Progenitor cell of endocrine pancreas (in vitro differentiated cells): Measurements from ENCODE around the gene FUT3. TPM values are rescaled to one million over a fixed set of nuclear protein-coding genes. Genes with fewer than 3 reads are reported as not detected.

Source experiments
- DNase-seq: peaks from one replicate; pipeline ENCODE4 v3.0.0; 2021; ENCODE audit warnings: low spot score; ENCODE audit not compliant: unreplicated experiment
- H3K27ac Mint-ChIP-seq: 2 replicates; pipeline ENCODE4 v1.8.0; 2021; ENCODE audit warnings: mild to moderate bottlenecking, moderate library complexity, mixed read lengths
- H3K27me3 Mint-ChIP-seq: 2 replicates; pipeline ENCODE4 v1.8.0; 2021; ENCODE audit warnings: mixed read lengths
- H3K36me3 Mint-ChIP-seq: 2 replicates; pipeline ENCODE4 v1.8.0; 2022; ENCODE audit warnings: mixed read lengths; ENCODE audit not compliant: insufficient read depth
- H3K4me1 Mint-ChIP-seq: 2 replicates; pipeline ENCODE4 v1.8.0; 2021; ENCODE audit warnings: low read depth, mixed read lengths
- H3K4me3 Mint-ChIP-seq: 2 replicates; pipeline ENCODE4 v1.8.0; 2021; ENCODE audit warnings: low read depth, mild to moderate bottlenecking, moderate library complexity, mixed read lengths
- H3K9me3 Mint-ChIP-seq: 2 replicates; pipeline ENCODE4 v1.8.0; 2021; ENCODE audit warnings: low read depth, mixed read lengths
- total RNA-seq: library from RNA; stranded (reverse); gene quantifications from 2 replicates; pipeline ENCODE4 v1.2.1, GENCODE V29; 2021
- TF ChIP-seq, protein P1 (sequence below): fragments of 200-600 bp; sonication (generic); IDR thresholded peaks from one replicate; pipeline ENCODE4 v1.5.0; 2021; ENCODE audit warnings: antibody characterized with exemption, mild to moderate bottlenecking; ENCODE audit not compliant: unreplicated experiment

Gene FUT3
- total RNA-seq, 1 donor from 2014 or later, result not detected

- peaks cover 19% of the 10 kb centered on the region for H3K27me3 Mint-ChIP-seq
- no peaks in the 10 kb centered on the region for H3K36me3 Mint-ChIP-seq
- TF ChIP-seq, protein P1, sequence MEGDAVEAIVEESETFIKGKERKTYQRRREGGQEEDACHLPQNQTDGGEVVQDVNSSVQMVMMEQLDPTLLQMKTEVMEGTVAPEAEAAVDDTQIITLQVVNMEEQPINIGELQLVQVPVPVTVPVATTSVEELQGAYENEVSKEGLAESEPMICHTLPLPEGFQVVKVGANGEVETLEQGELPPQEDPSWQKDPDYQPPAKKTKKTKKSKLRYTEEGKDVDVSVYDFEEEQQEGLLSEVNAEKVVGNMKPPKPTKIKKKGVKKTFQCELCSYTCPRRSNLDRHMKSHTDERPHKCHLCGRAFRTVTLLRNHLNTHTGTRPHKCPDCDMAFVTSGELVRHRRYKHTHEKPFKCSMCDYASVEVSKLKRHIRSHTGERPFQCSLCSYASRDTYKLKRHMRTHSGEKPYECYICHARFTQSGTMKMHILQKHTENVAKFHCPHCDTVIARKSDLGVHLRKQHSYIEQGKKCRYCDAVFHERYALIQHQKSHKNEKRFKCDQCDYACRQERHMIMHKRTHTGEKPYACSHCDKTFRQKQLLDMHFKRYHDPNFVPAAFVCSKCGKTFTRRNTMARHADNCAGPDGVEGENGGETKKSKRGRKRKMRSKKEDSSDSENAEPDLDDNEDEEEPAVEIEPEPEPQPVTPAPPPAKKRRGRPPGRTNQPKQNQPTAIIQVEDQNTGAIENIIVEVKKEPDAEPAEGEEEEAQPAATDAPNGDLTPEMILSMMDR, result no peak
- no peak overlapping the region for H3K4me3 Mint-ChIP-seq
- no peak overlapping the region for H3K27ac Mint-ChIP-seq
- no peaks in the 10 kb centered on the region for H3K4me1 Mint-ChIP-seq
- no peak for DNase-seq
- no peaks in the 10 kb centered on the region for H3K9me3 Mint-ChIP-seq
These were observed 14.5 kb upstream of the FUT3 start for GRCh38 chr19:5865772-5866171.

GRCh38 chr19:5864725-5865486 is 13.7 kb upstream of the FUT3 start:
- Mint-ChIP-seq H3K27me3 (peaks cover 21% of the 10 kb centered on the region), H3K4me3 (no peak overlapping the region), H3K27ac (peak overlapping the region; percentile 58), H3K36me3 (no peaks in the 10 kb centered on the region), H3K4me1 (no peaks in the 10 kb centered on the region), H3K9me3 (no peaks in the 10 kb centered on the region)
- DNase-seq, result no peak
- TF ChIP-seq, protein P1, result peak; percentile 32

GRCh38 chr19:5864013-5864720 is 12.9 kb upstream of the FUT3 start:
- TF ChIP-seq, protein P1, result no peak
- DNase-seq, result no peak
- Mint-ChIP-seq H3K27ac (no peak overlapping the region), H3K36me3 (no peaks in the 10 kb centered on the region), H3K9me3 (no peaks in the 10 kb centered on the region), H3K4me3 (no peak overlapping the region), H3K4me1 (no peaks in the 10 kb centered on the region), H3K27me3 (peaks cover 22% of the 10 kb centered on the region)

- Mint-ChIP-seq H3K9me3 (no peaks in the 10 kb centered on the region), H3K27me3 (peaks cover 22% of the 10 kb centered on the region), H3K4me1 (no peaks in the 10 kb centered on the region), H3K27ac (no peak overlapping the region), H3K36me3 (no peaks in the 10 kb centered on the region), H3K4me3 (no peak overlapping the region)
- DNase-seq, result no peak
- TF ChIP-seq, protein P1, result no peak
These were observed 11.9 kb upstream of the FUT3 start for GRCh38 chr19:5863030-5863665.
